ENCODE measurements around the gene NCDN.
A peak's percentile ranks its signal among the peaks of the same experiment; 100 is the strongest.

The NCDN gene

GRCh38 chr1:35531368-35531767, 26.2 kb upstream of the NCDN start:
- no peaks in the 10 kb centered on the region for H3K27me3 ChIP-seq (ENCODE audit: control insufficient read depth in 5 of 5, insufficient read depth in 4 of 5, low read length in 5 of 5)
- no peak overlapping the region for H3K27ac ChIP-seq (ENCODE audit: low read depth, low read length)
- H3K4me1 ChIP-seq (ENCODE audit: control insufficient read depth in 5 of 5, insufficient read depth in 5 of 5, low read length in 5 of 5): peaks cover 0 to 15% (median 7%) of the 10 kb centered on the region in 5 donors
- peaks cover 0 to 5% (median 0%) of the 10 kb centered on the region in 5 donors for H3K9me3 ChIP-seq (ENCODE audit: control insufficient read depth in 5 of 5, low read length in 5 of 5)
- H3K4me3 ChIP-seq (ENCODE audit: low read depth in 1 of 5, low read length in 5 of 5): no peak overlapping the region
- H3K9ac ChIP-seq (ENCODE audit: low read length in 5 of 5): no peak overlapping the region
- peaks cover 0 to 12% (median 9%) of the 10 kb centered on the region in 5 donors for H3K36me3 ChIP-seq (ENCODE audit: control insufficient read depth in 5 of 5, insufficient read depth in 5 of 5, low read length in 5 of 5)

GRCh38 chr1:35532497-35533223, 24.9 kb upstream of the NCDN start:
- Histone ChIP-seq H3K9me3 (ENCODE audit: control insufficient read depth in 5 of 5, low read length in 5 of 5) (peaks cover 0 to 5% (median 0%) of the 10 kb centered on the region in 5 donors), H3K9ac (ENCODE audit: low read length in 5 of 5) (no peak overlapping the region), H3K36me3 (ENCODE audit: control insufficient read depth in 5 of 5, insufficient read depth in 5 of 5, low read length in 5 of 5) (peaks cover 0 to 12% (median 9%) of the 10 kb centered on the region in 5 donors), H3K4me1 (ENCODE audit: control insufficient read depth in 5 of 5, insufficient read depth in 5 of 5, low read length in 5 of 5) (peaks cover 0 to 15% (median 7%) of the 10 kb centered on the region in 5 donors), H3K4me3 (ENCODE audit: low read depth in 1 of 5, low read length in 5 of 5) (no peak overlapping the region), H3K27me3 (ENCODE audit: control insufficient read depth in 5 of 5, insufficient read depth in 4 of 5, low read length in 5 of 5) (no peaks in the 10 kb centered on the region), H3K27ac (ENCODE audit: low read depth, low read length) (no peak overlapping the region)

- Histone ChIP-seq H3K9ac (ENCODE audit: low read length in 5 of 5) (no peak overlapping the region), H3K4me3 (ENCODE audit: low read depth in 1 of 5, low read length in 5 of 5) (no peak overlapping the region), H3K27me3 (ENCODE audit: control insufficient read depth in 5 of 5, insufficient read depth in 4 of 5, low read length in 5 of 5) (no peaks in the 10 kb centered on the region), H3K9me3 (ENCODE audit: control insufficient read depth in 5 of 5, low read length in 5 of 5) (peaks cover 0 to 5% (median 0%) of the 10 kb centered on the region in 5 donors), H3K4me1 (ENCODE audit: control insufficient read depth in 5 of 5, insufficient read depth in 5 of 5, low read length in 5 of 5) (peaks cover 0 to 22% (median 10%) of the 10 kb centered on the region in 5 donors), H3K36me3 (ENCODE audit: control insufficient read depth in 5 of 5, insufficient read depth in 5 of 5, low read length in 5 of 5) (peaks cover 0 to 12% (median 9%) of the 10 kb centered on the region in 5 donors), H3K27ac (ENCODE audit: low read depth, low read length) (no peak overlapping the region)
These were observed 24.0 kb upstream of the NCDN start for GRCh38 chr1:35533586-35533985.

DNA sequence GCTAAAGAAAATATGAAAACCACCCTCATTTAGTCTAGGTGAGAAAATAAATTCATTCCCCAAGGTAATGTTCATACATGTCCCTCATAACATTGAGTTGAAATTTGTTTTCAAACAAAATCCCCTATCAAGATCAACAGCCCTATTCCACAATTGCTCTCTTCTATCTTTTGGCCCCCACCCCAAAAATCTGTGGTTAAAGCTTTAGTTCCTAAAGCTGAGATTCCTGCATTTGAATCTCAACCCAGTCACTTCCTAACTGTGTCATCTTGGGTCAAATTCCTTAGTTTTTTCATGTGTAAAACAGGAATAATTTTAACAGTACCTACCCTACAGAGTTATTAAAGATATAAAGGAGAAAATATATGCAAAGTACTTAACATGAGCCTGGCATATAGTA, 22.4 kb upstream of the NCDN start:
- peaks cover 7 to 39% (median 25%) of the 10 kb centered on the region in 5 donors for H3K4me1 ChIP-seq (ENCODE audit: control insufficient read depth in 5 of 5, insufficient read depth in 5 of 5, low read length in 5 of 5)
- no peaks in the 10 kb centered on the region for H3K27me3 ChIP-seq (ENCODE audit: control insufficient read depth in 5 of 5, insufficient read depth in 4 of 5, low read length in 5 of 5)
- H3K36me3 ChIP-seq (ENCODE audit: control insufficient read depth in 5 of 5, insufficient read depth in 5 of 5, low read length in 5 of 5): peaks cover 0 to 12% (median 9%) of the 10 kb centered on the region in 5 donors
- peaks cover 0 to 5% (median 0%) of the 10 kb centered on the region in 5 donors for H3K9me3 ChIP-seq (ENCODE audit: control insufficient read depth in 5 of 5, low read length in 5 of 5)
- no peak overlapping the region for H3K9ac ChIP-seq (ENCODE audit: low read length in 5 of 5)
- no peak overlapping the region for H3K27ac ChIP-seq (ENCODE audit: low read depth, low read length)
- H3K4me3 ChIP-seq (ENCODE audit: low read depth in 1 of 5, low read length in 5 of 5): no peak overlapping the region

DNA sequence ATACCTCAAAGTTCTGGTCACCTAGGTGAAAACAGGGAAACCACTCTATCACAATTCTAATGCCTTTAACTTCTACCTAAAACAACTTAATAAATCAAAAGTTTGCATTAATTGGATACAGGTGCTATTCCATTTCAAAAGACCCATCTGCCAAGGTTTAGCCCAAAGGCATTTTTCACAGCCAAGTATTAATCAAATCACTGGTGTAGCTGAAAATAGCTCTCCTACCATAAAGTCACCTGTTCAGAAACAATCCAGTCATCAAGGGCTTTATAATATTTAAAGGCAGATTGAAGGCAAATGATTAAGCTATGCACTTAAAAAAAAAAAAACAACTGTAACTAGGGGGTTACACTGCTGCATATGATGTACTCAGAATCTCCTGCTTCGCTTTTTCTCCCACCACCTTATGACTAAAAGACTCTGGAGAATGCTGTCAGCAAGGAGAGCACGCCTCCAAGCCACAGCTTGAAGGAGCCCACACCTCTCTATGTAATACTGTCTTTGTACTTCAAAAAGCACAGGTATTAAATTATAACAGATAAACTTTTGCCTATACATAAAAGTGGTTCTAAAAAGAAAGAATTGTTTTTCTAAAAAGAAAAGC, 20.9 kb upstream of the NCDN start:
- H3K9ac ChIP-seq (ENCODE audit: low read length in 5 of 5): no peak overlapping the region
- no peaks in the 10 kb centered on the region for H3K27me3 ChIP-seq (ENCODE audit: control insufficient read depth in 5 of 5, insufficient read depth in 4 of 5, low read length in 5 of 5)
- no peaks in the 10 kb centered on the region for H3K9me3 ChIP-seq (ENCODE audit: control insufficient read depth in 5 of 5, low read length in 5 of 5)
- no peak overlapping the region for H3K4me3 ChIP-seq (ENCODE audit: low read depth in 1 of 5, low read length in 5 of 5)
- H3K4me1 ChIP-seq (ENCODE audit: control insufficient read depth in 5 of 5, insufficient read depth in 5 of 5, low read length in 5 of 5): peaks cover 10 to 40% (median 29%) of the 10 kb centered on the region in 5 donors
- no peaks in the 10 kb centered on the region for H3K36me3 ChIP-seq (ENCODE audit: control insufficient read depth in 5 of 5, insufficient read depth in 5 of 5, low read length in 5 of 5)
- no peak overlapping the region for H3K27ac ChIP-seq (ENCODE audit: low read depth, low read length)

- H3K9me3 ChIP-seq (ENCODE audit: control insufficient read depth in 5 of 5, low read length in 5 of 5): no peaks in the 10 kb centered on the region
- peaks cover 0 to 3% (median 0%) of the 10 kb centered on the region in 5 donors for H3K36me3 ChIP-seq (ENCODE audit: control insufficient read depth in 5 of 5, insufficient read depth in 5 of 5, low read length in 5 of 5)
- no peak overlapping the region for H3K4me3 ChIP-seq (ENCODE audit: low read depth in 1 of 5, low read length in 5 of 5)
- peaks cover 10 to 38% (median 27%) of the 10 kb centered on the region in 5 donors for H3K4me1 ChIP-seq (ENCODE audit: control insufficient read depth in 5 of 5, insufficient read depth in 5 of 5, low read length in 5 of 5)
- no peak overlapping the region for H3K27ac ChIP-seq (ENCODE audit: low read depth, low read length)
- H3K9ac ChIP-seq (ENCODE audit: low read length in 5 of 5): no peak overlapping the region
- H3K27me3 ChIP-seq (ENCODE audit: control insufficient read depth in 5 of 5, insufficient read depth in 4 of 5, low read length in 5 of 5): no peaks in the 10 kb centered on the region
These were observed 19.8 kb upstream of the NCDN start for GRCh38 chr1:35537806-35538205.

DNA sequence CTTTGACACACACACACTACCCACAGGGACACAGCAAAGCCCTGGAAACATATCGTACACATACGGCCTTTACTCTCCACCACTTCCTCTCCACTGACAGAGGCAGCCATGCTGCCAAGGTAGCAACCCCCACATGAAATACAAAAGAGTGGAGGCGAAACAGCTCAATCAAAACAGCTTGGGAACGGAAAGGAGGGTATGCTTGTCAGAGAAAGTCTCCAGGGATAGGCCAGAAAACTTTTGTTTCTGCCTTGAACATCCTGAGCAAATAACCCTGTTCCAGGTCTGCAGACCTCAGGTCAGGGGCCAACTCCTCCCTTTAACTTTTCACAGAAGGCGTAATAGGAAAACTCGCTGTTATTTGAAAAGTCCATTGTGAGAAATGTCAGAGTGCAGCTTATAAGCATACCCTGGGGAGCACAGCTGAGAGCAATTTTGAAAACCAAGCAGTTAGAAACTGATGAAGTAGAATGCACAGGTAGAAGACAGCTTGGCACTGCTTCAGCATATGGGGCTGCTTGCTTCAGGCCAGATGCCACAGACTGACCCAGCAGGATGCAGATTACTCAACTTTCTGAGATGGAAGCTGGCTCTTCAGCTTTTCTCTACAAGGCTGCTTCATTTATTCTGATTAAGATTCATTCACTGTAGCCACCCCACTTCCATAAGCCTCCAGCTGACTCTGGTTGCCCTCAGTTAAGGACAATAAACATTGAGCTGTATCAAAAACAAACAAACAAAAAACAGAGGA, 18.4 kb upstream of the NCDN start:
- Histone ChIP-seq H3K4me1 (ENCODE audit: control insufficient read depth in 5 of 5, insufficient read depth in 5 of 5, low read length in 5 of 5) (peaks cover 10 to 35% (median 26%) of the 10 kb centered on the region in 5 donors), H3K9me3 (ENCODE audit: control insufficient read depth in 5 of 5, low read length in 5 of 5) (no peaks in the 10 kb centered on the region), H3K36me3 (ENCODE audit: control insufficient read depth in 5 of 5, insufficient read depth in 5 of 5, low read length in 5 of 5) (peaks cover 0 to 3% (median 0%) of the 10 kb centered on the region in 5 donors), H3K9ac (ENCODE audit: low read length in 5 of 5) (no peak overlapping the region), H3K4me3 (ENCODE audit: low read depth in 1 of 5, low read length in 5 of 5) (peak overlapping the region in 1 of 5 donors; percentile 12), H3K27me3 (ENCODE audit: control insufficient read depth in 5 of 5, insufficient read depth in 4 of 5, low read length in 5 of 5) (no peaks in the 10 kb centered on the region), H3K27ac (ENCODE audit: low read depth, low read length) (peak overlapping the region; percentile 54)

- H3K36me3 ChIP-seq (ENCODE audit: control insufficient read depth in 5 of 5, insufficient read depth in 5 of 5, low read length in 5 of 5): peaks cover 0 to 3% (median 0%) of the 10 kb centered on the region in 5 donors
- H3K9me3 ChIP-seq (ENCODE audit: control insufficient read depth in 5 of 5, low read length in 5 of 5): no peaks in the 10 kb centered on the region
- peaks cover 10 to 36% (median 26%) of the 10 kb centered on the region in 5 donors for H3K4me1 ChIP-seq (ENCODE audit: control insufficient read depth in 5 of 5, insufficient read depth in 5 of 5, low read length in 5 of 5)
- H3K9ac ChIP-seq (ENCODE audit: low read length in 5 of 5): no peak overlapping the region
- no peaks in the 10 kb centered on the region for H3K27me3 ChIP-seq (ENCODE audit: control insufficient read depth in 5 of 5, insufficient read depth in 4 of 5, low read length in 5 of 5)
- no peak overlapping the region for H3K4me3 ChIP-seq (ENCODE audit: low read depth in 1 of 5, low read length in 5 of 5)
- peak overlapping the region; percentile 54 for H3K27ac ChIP-seq (ENCODE audit: low read depth, low read length)
These were observed 17.8 kb upstream of the NCDN start for GRCh38 chr1:35539824-35540261.

DNA sequence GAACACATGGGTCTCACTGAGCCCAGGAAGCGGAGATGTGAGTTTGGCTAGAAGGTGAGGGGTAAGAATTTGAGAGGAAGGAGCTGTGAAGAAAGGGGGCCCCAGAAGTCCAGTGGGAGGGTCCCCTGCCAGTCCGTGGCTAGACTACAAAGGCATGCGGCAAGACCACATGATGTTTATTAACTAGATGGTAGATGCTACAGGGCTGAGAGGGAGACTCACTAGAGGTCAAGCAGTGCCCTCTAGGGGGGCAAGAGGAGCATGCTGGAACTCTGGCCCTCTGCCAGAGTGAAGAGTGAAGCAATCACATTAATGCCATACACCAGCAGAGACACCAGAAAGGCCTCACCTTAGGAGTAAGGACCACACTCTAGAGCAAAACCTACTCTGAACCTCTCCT, 12.6 kb upstream of the NCDN start:
- Histone ChIP-seq H3K27ac (ENCODE audit: low read depth, low read length) (no peak overlapping the region), H3K9me3 (ENCODE audit: control insufficient read depth in 5 of 5, low read length in 5 of 5) (no peaks in the 10 kb centered on the region), H3K4me3 (ENCODE audit: low read depth in 1 of 5, low read length in 5 of 5) (no peak overlapping the region), H3K9ac (ENCODE audit: low read length in 5 of 5) (peak overlapping the region in 1 of 5 donors; percentile 25), H3K4me1 (ENCODE audit: control insufficient read depth in 5 of 5, insufficient read depth in 5 of 5, low read length in 5 of 5) (peaks cover 5 to 20% (median 16%) of the 10 kb centered on the region in 5 donors), H3K27me3 (ENCODE audit: control insufficient read depth in 5 of 5, insufficient read depth in 4 of 5, low read length in 5 of 5) (no peaks in the 10 kb centered on the region), H3K36me3 (ENCODE audit: control insufficient read depth in 5 of 5, insufficient read depth in 5 of 5, low read length in 5 of 5) (peaks cover 0 to 22% (median 7%) of the 10 kb centered on the region in 5 donors)

Measured in subcutaneous abdominal adipose tissue (tissue), 5 donors.